Thymus (tissue), 11 donors: Measurements from ENCODE around the gene CHKA. TPM values are rescaled to one million over a fixed set of nuclear protein-coding genes. Genes with fewer than 3 reads are reported as not detected.
A peak's percentile ranks its signal among the peaks of the same experiment; 100 is the strongest.

Source experiments
- DNase-seq, 9 donors: peaks; one replicate each; pipeline ENCODE4 v3.0.0-alpha.2; 2013; ENCODE audit warnings: low spot score in 9 of 9, low read depth in 6 of 9, missing footprints in 1 of 9
- H3K27ac ChIP-seq, 2 donors: one replicate each; pipeline ENCODE4 v1.5.1; 2013; ENCODE audit warnings: control low read depth in 1 of 2, low read depth in 1 of 2, low read length in 1 of 2, mild to moderate bottlenecking in 1 of 2, moderate library complexity in 1 of 2
- H3K27me3 ChIP-seq, 2 donors: one replicate each; pipeline ENCODE4 v1.5.1; 2013; ENCODE audit warnings: low read length in 1 of 2; ENCODE audit not compliant: control insufficient read depth in 2 of 2, insufficient read depth in 1 of 2
- H3K36me3 ChIP-seq, 2 donors: one replicate each; pipeline ENCODE4 v1.5.1; 2013; ENCODE audit warnings: low read length in 1 of 2, mild to moderate bottlenecking in 1 of 2, moderate library complexity in 1 of 2; ENCODE audit not compliant: control insufficient read depth in 2 of 2, insufficient read depth in 2 of 2
- H3K4me1 ChIP-seq, 2 donors: one replicate each; pipeline ENCODE4 v1.5.1; 2013; ENCODE audit warnings: low read length in 2 of 2; ENCODE audit not compliant: control insufficient read depth in 2 of 2, insufficient read depth in 2 of 2
- H3K4me3 ChIP-seq, 2 donors: one replicate each; pipeline ENCODE4 v1.5.1; 2013; ENCODE audit warnings: low read length in 2 of 2, control low read depth in 1 of 2, mild to moderate bottlenecking in 1 of 2
- H3K9me3 ChIP-seq, 2 donors: one replicate each; pipeline ENCODE4 v1.5.1; 2013; ENCODE audit warnings: low read length in 1 of 2, mild to moderate bottlenecking in 1 of 2; ENCODE audit not compliant: control insufficient read depth in 2 of 2, insufficient read depth in 1 of 2
- WGBS: extraction: QIAGEN DNeasy Blood & Tissue Kit; methylation state at CpG from one replicate; pipeline ENCODE4 v1.1.7; 2013; 5-methylcytosine and 5-hydroxymethylcytosine counted together
- polyA plus RNA-seq: library from polyadenylated mRNA; stranded (reverse); fragments of 200-250 nt; gene quantifications from one replicate; pipeline ENCODE4 v1.2.3, GENCODE V29; 2013
- total RNA-seq: library from RNA; stranded (reverse); fragments of 120-200 nt; gene quantifications from one replicate; pipeline ENCODE4 v1.2.4, GENCODE V29; 2013
- donor health status: healthy.

CHKA gene
- total and polyA plus RNA-seq, 2 donors, result 8.7 to 46.0 TPM

DNA sequence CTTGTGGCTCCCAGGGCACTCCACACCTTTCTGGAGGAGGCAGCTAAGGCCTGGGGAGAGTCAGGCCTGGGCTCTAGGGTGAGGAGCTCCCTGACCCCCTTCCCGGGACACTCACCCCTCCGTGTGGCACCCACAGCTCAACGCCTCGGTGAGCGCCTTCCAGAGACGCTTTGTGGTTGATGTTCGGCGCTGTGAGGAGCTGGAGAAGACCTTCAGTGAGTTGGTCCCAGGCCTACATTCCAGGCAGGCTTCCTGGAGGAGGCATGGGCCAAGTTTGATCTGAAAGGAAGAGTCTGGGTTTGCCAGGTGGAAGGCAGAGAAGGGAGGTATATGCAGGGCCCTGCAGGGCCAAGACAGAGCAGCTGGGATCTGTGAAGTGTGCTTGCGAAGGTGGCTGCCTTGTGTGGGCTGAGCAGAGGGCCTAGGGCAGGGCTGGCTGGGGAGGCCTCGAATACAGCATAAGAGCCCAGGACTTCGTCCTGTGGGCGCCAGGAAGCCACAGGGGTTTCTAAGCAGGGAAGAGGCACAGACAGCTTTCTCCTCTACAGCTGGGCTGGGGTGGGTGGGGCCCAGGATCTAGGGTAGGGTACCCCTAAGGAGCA lies 79.5 kb downstream of the CHKA start:
- Histone ChIP-seq H3K36me3 (peaks cover 19 to 49% of the 10 kb centered on the region in 2 donors), H3K27ac (peak overlapping the region in 1 of 2 donors; percentile 30), H3K27me3 (no peaks in the 10 kb centered on the region), H3K4me1 (peaks cover 17 to 49% of the 10 kb centered on the region in 2 donors), H3K9me3 (peaks cover 0 to 4% of the 10 kb centered on the region in 2 donors), H3K4me3 (no peak overlapping the region)
- WGBS, result 82% methylated on average over 12 of the region's 12 CpGs
- DNase-seq, result no peak

DNA sequence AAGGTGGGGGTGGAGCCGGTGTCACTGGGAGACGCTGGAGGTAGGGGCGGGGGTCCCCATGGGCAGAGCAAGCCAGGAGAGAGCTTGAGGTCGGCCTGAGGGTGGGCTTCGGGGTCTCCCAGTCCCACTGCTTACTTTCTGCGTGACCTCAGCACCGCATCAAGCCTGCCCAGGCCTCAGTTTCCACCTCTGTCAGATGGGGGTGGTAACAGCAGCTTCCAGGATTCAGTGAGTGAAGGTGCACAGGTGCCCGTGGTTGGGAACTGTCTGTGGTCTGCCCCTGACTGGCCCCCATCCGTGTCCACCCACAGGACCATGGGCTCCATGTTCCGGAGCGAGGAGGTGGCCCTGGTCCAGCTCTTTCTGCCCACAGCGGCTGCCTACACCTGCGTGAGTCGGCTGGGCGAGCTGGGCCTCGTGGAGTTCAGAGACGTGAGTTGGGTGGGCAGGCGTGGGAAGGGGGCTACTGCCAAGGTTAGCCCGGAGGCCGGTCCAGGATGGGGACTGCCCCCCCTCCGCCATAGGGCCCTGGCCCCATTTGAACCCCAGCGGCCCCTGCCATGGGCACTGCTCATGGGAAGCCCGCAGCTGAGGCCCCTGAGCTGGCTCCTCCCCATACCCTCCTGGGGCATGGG lies 80.1 kb downstream of the CHKA start:
- H3K9me3 ChIP-seq, result peaks cover 0 to 4% of the 10 kb centered on the region in 2 donors
- H3K36me3 ChIP-seq, result peaks cover 15 to 54% of the 10 kb centered on the region in 2 donors
- H3K4me3 ChIP-seq, result peak overlapping the region; percentile 68
- no peak for DNase-seq
- peak overlapping the region; percentile 48 to 85 for H3K27ac ChIP-seq
- WGBS, result 85% methylated on average over 23 of the region's 23 CpGs
- no peaks in the 10 kb centered on the region for H3K27me3 ChIP-seq
- peaks cover 17 to 51% of the 10 kb centered on the region in 2 donors for H3K4me1 ChIP-seq

DNA sequence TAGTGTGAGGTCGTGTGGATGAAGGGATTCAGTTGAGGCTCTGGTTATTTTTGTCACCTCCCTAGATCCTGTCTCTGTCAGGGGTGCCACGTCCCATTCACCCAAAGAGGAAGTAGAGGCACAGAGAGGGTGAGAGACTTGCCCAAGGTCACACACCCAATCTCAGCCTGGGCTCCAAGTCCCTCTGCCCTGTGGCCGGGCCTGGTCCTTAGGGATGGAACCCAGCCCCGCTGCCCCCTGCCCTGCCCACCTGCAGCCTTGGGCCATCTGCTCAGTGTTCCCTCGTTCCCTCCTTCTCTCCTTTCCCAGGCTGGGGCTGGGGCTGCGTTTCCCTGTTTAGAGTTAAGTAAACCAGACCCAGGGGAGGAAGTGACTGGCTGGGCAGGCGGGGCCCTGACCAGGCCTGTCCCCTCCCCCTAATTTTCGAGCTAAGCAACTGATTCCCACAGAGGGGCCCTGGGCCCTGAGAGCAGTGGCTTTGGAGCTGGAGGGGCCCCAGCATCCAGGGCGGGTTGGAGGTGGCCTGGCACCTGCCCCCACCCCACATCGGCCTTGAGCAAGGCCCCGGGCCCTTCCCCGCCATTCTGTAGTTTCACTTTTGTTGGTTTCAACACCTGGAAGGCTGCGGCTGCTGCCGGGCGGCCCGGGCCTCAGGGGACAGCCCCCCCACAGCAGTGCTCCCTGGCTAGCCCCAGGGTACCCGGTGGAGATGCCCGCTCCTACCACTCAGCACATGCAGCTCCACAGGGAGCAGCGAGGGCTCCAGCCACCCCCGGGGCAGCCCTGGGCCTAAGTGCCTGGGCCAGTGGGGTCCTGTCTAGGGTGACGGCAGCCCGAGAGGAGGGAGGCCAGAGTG lies 80.9 kb downstream of the CHKA start:
- peak overlapping the region; percentile 48 to 85 for H3K27ac ChIP-seq
- peaks cover 0 to 4% of the 10 kb centered on the region in 2 donors for H3K9me3 ChIP-seq
- 9% methylated on average over 22 of the region's 22 CpGs for WGBS
- no peaks in the 10 kb centered on the region for H3K27me3 ChIP-seq
- H3K4me1 ChIP-seq, result peaks cover 17 to 51% of the 10 kb centered on the region in 2 donors
- peak overlapping the region; percentile 68 for H3K4me3 ChIP-seq
- peak in 4 of 9 donors; percentile 34 to 76 (median 54) for DNase-seq
- peaks cover 11 to 47% of the 10 kb centered on the region in 2 donors for H3K36me3 ChIP-seq

DNA sequence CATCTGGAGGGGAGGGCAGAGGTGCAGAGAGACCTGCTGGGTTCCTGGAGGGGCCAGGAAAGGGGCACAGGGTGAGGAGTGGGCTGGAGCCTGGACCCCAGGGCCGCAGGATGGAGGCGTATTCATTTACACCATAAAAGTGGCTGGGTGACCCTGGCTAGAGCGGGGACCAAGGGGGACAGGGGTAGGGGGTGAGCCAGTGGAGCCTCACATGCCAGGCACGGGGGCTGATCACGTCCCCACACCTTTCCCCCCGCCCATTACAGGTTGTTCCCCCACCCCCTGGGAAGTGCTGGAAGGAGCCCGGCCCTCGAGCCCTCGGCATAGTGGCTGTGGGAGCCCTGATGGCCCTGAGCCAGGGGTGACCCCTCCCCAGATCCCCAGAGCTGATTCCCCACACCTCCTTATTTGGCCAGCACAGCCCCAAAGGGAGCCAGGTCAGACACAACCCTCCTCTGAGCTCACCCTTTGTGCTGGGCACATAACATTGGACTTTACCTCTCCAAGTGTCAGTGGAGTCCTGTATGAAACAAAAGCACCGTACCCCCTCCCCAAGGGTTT lies 81.6 kb downstream of the CHKA start:
- peaks cover 9 to 40% of the 10 kb centered on the region in 2 donors for H3K36me3 ChIP-seq
- H3K4me1 ChIP-seq, result peaks cover 17 to 51% of the 10 kb centered on the region in 2 donors
- peak overlapping the region; percentile 68 for H3K4me3 ChIP-seq

DNA sequence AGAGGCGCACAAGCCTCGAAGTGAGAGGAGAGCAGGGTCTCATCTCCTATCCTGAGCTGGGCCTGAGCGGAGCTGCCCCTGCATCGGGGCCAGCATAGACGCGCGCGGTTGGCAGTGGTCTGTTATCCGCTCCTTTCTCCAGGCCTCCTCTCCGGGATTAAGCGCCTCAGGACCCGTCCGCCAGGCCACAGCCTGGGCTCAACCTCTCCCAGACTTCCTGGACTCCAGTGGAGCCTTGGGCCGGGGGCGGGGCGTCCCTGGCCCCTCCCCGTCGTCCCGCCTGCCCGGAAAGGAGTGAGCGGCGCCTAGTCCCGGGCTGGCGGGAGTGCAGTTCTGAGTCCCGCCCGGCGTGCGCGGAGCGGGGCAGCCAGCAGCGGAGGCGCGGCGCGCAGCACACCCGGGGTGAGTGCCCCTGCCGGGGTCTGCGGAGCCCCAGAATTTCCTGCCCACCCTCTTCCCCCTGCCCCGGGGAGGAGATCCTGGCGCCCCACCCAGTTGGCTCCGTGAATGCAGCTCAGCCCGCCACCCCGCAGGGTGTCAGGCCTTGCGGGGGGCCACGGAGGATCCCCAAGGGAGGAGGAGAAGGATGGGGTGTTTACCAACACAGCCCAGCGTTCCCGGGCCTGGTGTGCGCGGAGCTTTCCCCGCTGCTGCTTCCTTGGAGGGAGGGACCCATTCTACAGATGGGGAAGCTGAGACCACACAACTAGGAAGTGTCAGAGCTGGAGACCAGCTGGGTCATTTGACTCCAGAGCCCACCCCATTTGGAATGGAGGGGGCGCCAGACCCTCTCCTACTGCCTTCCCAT lies 82.3 kb downstream of the CHKA start, which contains the start of gene TCIRG1:
TSS of gene TCIRG1 (plus strand) at position 308 of the 808 bp plus-strand sequence. CDS start 2,247 bp downstream, outside the sequence.
- Histone ChIP-seq H3K9me3 (peaks cover 0 to 4% of the 10 kb centered on the region in 2 donors), H3K27me3 (no peaks in the 10 kb centered on the region), H3K4me1 (peaks cover 17 to 51% of the 10 kb centered on the region in 2 donors), H3K36me3 (peaks cover 10 to 38% of the 10 kb centered on the region in 2 donors), H3K27ac (peak within 1 kb of the TSS; percentile 64 to 85), H3K4me3 (peak within 1 kb of the TSS; percentile 68)
- WGBS, result 15% methylated on average over 51 of the region's 51 CpGs
- DNase-seq, result peak in 5 of 9 donors; percentile 34 to 66 (median 50)

More for the DNA sequence above, 81.6 kb downstream of the CHKA start:
- Histone ChIP-seq H3K27me3 (no peaks in the 10 kb centered on the region), H3K27ac (peak overlapping the region; percentile 48 to 85), H3K9me3 (peaks cover 0 to 4% of the 10 kb centered on the region in 2 donors)
- DNase-seq, result peak in 2 of 9 donors; percentile 14 to 22
- 60% methylated on average over 10 of the region's 10 CpGs for WGBS

DNA sequence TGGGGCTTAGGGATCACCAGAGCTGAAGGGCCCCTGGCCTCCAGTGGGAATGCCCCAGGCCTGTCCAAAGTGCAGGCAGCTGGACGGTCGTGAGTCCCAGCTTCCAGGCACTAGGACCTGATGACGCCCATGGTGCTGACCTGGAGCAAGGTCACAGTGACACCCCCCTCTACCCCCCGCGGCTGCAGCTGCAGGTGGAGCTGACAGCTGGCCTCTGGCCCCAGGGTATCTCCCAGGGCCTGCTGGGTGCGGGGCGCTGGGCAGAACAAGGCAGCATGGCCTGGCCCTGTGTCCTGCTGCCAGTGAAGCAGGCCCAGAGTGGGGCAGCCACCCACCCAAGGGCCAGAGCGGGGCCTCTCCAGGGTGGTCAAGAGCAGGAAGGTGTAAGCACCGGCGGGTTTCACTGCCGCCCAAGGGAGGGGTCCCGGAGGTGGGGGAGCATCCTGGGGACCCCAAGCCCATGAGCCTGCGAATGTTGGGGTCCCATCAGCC lies 82.9 kb downstream of the CHKA start:
- Histone ChIP-seq H3K36me3 (peaks cover 15 to 38% of the 10 kb centered on the region in 2 donors), H3K27ac (peak overlapping the region; percentile 28 to 64), H3K9me3 (peaks cover 0 to 4% of the 10 kb centered on the region in 2 donors), H3K4me3 (peak overlapping the region; percentile 68), H3K4me1 (peaks cover 17 to 51% of the 10 kb centered on the region in 2 donors), H3K27me3 (no peaks in the 10 kb centered on the region)
- 87% methylated on average over 13 of the region's 13 CpGs for WGBS
- no peak for DNase-seq

DNA sequence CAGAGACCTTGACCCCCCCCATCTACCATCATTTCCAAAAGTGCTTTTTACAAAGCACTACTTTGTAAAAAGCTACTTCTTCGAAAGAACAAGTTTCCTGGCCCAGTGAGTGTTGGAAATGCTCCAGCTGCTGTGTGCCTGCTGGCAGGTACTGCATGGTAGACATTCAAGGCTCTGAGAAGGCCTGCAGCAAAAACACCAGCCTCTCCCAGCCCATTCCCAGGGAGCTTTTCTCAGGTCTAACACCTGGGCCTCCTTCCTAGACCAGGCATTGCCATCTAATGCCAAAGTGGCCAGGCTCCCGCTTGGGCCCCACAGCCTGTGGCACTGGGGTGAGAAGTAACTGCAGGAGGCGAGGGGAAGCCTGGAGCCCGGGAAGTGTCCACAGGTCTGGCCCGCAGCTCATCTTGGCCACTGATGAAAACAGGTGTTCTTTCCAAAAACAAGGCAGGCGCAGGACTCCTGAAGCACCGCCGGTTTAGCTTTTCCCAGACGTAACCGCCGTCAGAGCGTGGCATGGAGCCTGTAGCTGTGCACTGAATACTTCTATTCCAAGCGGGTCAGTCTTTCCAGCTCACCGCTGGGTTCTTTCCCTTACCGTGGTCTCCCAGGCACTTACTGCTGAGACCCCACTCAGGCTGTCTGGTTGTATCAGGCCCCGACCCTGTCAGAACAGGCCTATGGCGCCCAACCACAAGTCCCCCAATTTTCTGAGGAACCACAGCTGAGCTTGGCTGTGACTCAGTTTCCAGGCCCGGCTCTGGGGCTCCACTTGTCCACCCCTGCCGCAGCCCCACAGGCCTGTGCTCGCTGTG lies 83.6 kb downstream of the CHKA start:
- no peaks in the 10 kb centered on the region for H3K27me3 ChIP-seq
- no peak overlapping the region for H3K4me3 ChIP-seq
- peak overlapping the region in 1 of 2 donors; percentile 54 for H3K27ac ChIP-seq
- peaks cover 17 to 51% of the 10 kb centered on the region in 2 donors for H3K4me1 ChIP-seq
- 83% methylated on average over 20 of the region's 20 CpGs for WGBS
- H3K9me3 ChIP-seq, result peaks cover 0 to 4% of the 10 kb centered on the region in 2 donors
- H3K36me3 ChIP-seq, result peaks cover 21 to 38% of the 10 kb centered on the region in 2 donors
- no peak for DNase-seq
